Activated CD4-positive, alpha-beta T cell treated with anti-CD3 and anti-CD28 coated beads, Interleukin-2, amount 50 U/mL, for 24 hours (primary cell): Measurements from ENCODE around the gene TEAD4.

Experiments
- DNase-seq, 2 donors: peaks; one replicate each; pipeline ENCODE4 v3.0.0-alpha.2; 2020; ENCODE audit warnings: low read depth in 1 of 2, low spot score in 1 of 2

The TEAD4 gene

DNA sequence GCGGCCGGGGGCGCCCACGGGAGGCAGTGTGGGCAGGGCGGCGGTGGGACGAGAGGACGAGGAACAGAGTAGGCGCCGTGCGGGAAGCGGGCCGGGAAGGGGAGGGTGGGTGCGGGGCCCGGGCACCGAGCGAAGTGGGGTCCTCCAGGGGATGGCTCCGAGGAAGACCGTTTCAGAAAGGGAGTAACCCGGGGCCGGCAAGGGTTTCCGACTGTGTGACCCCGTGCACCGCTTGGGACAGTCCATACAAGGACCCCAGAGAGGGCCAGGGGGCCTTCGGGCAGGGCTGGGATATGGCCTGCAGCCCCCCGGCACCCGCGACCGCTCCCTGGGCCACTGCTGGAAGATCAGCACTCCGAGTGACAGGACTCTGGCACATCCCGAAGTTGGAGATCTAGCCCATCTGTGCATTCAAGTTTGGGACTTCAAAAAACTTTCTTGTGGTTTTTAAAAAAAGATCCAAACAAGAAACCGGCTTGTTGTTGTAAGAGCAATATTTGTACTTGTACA is 118.4 kb downstream of the TEAD4 start:
- DNase-seq: no peak

DNA sequence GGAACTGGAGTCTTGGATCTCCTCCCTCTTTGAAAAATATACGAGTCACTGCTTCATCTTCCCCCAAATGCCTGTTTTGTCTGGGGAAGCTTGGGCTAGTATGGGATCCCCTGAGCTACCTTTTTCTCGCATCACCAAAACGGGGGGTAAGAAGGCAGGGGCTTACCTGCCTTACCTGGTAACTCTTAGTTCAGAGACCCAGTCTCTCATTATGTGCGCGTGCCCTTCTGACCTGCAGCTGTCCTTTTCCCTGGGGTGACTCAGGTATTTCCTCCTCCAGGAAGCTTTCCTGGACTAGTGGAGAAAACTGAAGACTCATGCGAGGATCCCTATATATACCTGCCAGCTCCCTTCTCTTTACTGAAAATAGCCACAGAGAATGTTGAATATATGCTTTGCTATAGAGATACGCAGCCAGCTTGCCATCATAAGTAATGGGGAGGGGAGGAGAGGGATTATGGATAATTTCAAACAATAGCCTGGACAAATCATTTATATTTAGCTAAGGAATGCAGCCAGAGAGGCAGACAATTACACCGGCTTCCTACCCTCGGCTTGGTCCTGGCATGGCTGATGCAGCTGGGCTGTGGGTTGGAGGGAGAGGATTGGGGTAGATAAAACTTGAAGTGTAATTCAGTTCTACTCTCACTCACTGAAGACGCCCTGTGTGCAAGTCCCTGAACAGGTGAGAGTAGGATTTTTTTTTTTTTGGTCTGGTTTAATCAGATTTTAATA is 119.1 kb downstream of the TEAD4 start:
- DNase-seq: no peak

DNA sequence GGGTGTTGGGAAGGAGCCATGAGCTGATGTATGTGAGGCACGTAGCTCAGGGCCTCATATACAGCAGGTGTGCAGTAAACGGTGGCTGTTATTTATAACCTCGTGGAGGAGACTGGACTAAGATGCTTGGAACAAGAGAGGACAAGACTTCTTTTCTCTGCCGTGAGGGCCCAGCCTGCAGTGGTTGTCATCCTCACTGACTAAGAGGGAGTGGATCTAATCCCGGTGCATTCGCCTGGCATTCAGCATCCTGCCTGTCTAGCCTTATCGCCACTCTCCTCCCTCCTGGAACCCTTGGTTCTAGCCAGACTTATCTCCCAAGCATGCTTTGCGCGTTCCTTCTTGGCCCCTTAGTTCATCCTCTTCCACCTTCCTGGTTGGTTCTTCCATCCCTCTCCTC is 121.9 kb downstream of the TEAD4 start:
- no peak for DNase-seq

- DNase-seq: no peak
Observed at GRCh38 chr12:3081886-3082285, 122.7 kb downstream of the TEAD4 start.

GRCh38 chr12:3083241-3083920 is 124.2 kb downstream of the TEAD4 start:
- DNase-seq: no peak

GRCh38 chr12:3083921-3084347 is 124.7 kb downstream of the TEAD4 start:
- DNase-seq: no peak

- DNase-seq: no peak
Observed at GRCh38 chr12:3084742-3085141, 125.5 kb downstream of the TEAD4 start.

DNA sequence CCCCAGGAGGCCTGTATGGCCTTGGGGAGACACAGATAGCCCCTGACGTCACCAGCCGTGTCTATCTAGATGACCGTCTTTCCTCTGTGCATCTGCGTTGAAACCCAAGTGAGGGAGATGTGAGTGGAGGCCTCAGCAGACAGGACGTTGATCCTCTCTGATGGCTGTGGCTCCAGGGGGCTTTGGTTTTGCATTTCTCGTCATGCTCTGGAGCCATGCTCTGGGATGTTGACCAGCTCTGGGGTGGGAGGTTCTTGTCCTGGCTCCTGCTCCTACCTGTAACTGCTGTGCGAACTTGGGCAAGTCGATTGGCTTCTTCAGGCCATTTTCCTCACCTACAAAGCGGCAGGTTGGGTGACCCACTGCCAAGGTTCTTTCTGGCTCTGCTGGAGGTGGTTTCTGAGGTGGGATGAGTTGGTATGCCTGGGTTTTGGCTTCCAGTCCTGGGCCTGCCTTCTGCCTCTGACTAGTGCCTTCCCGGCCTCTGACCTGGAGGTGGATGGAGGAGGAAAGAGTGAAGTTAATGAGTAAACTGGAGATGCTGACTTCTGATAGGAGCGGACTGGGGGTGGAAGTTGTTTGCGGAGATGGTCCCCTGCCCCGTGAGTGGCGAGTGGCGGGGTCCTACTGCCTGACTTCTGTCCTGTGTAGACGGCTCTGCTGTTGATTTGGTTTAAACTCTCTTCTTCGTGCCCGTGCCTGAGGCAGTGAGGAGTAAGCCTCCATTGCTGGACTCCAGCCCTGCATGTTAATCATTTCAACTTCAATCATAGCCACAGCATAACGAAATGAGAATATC is 126.3 kb downstream of the TEAD4 start:
- DNase-seq: no peak

- DNase-seq: no peak
Observed at GRCh38 chr12:3086211-3086610, 127.0 kb downstream of the TEAD4 start.

GRCh38 chr12:3086729-3087323 is 127.6 kb downstream of the TEAD4 start:
- DNase-seq: no peak

DNA sequence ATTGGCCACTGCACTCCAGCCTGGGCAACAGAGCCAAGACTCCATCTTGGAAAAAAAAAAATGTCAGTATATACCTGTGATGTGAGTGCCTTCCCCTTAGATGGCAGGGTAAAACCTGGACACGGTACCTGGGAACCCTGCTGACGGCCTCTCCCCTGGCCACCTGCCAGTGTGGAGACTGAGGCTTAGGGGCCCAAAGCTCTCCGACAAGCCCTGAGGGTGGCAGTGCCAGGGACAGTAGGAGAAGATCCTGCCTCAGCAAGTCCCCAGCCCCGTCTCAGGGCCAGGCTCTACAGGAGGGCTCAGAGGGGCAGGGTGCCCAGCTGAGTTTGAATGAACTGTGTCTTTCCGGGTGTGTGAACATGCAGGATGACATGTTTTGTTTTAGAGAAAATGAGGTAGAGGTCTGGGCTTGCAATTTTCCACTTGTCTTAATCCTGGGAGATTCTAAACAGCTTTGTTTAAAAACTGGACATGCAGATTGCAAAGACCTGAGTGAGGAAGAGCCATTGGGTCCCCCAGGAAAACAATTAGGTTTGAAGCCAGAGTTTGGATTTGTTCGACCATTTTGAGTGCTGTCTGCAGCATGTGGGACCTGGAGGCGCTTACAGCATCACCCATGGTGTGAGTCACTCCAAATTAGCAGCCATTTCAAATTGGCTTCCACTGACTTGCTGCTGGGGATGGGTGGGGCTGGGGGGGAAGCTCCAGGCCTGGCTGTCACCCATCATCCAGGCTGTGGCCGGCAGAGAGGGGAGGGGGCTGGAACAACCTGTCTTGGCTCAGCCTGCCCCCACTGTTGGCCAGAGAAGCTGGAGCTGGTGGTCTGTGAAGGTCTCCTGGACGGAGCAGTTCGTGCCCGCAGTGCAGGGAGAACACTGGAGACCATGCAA is 128.8 kb downstream of the TEAD4 start:
- DNase-seq: no peak

- DNase-seq: no peak
Observed at GRCh38 chr12:3089588-3089987, 130.4 kb downstream of the TEAD4 start.
